ENCODE data around the gene FAM227A.
"Not testable (repeated sequence)": the region's sequence is repeated elsewhere in the genome, so short reads cannot be mapped to it uniquely, and the experiment has no call there.

FAM227A gene

GRCh38 chr22:38657045-38657909 is 1.1 kb upstream of the FAM227A start:
- DNase-seq: no peak

- DNase-seq: no peak
Measured at GRCh38 chr22:38655519-38656255, 505 bp downstream of the FAM227A start.

GRCh38 chr22:38653741-38654140 is 2.5 kb downstream of the FAM227A start:
- no peak for DNase-seq

- DNase-seq: no peak
Measured at GRCh38 chr22:38652859-38653258, 3.3 kb downstream of the FAM227A start.

GRCh38 chr22:38649841-38650522 is 6.2 kb downstream of the FAM227A start:
- DNase-seq: no peak

- no peak for DNase-seq
Measured at GRCh38 chr22:38645430-38645829, 10.8 kb downstream of the FAM227A start.

GRCh38 chr22:38644245-38644644 is 11.9 kb downstream of the FAM227A start:
- not testable (repeated sequence) for DNase-seq

GRCh38 chr22:38641476-38642040 is 14.6 kb downstream of the FAM227A start:
- no peak for DNase-seq

- DNase-seq: no peak
Measured at GRCh38 chr22:38638728-38639127, 17.5 kb downstream of the FAM227A start.

GRCh38 chr22:38638216-38638615 is 18.0 kb downstream of the FAM227A start:
- DNase-seq: no peak

GRCh38 chr22:38632528-38632927 is 23.7 kb downstream of the FAM227A start:
- DNase-seq: no peak

- no peak for DNase-seq
Measured at GRCh38 chr22:38631724-38632123, 24.5 kb downstream of the FAM227A start.

- no peak for DNase-seq
Measured at GRCh38 chr22:38629108-38629507, 27.1 kb downstream of the FAM227A start.

- DNase-seq: no peak
Measured at GRCh38 chr22:38628444-38628843, 27.7 kb downstream of the FAM227A start.

- no peak for DNase-seq
Measured at GRCh38 chr22:38623351-38623750, 32.8 kb downstream of the FAM227A start.

GRCh38 chr22:38618682-38619081 is 37.5 kb downstream of the FAM227A start:
- no peak for DNase-seq

GRCh38 chr22:38618258-38618657 is 37.9 kb downstream of the FAM227A start:
- no peak for DNase-seq

- not testable (repeated sequence) for DNase-seq
Measured at GRCh38 chr22:38615064-38615405, 41.2 kb downstream of the FAM227A start.

- no peak for DNase-seq
Measured at GRCh38 chr22:38614332-38615063, 41.7 kb downstream of the FAM227A start.

- no peak for DNase-seq
Measured at GRCh38 chr22:38613588-38613987, 42.6 kb downstream of the FAM227A start.

- no peak for DNase-seq
Measured at GRCh38 chr22:38612217-38613006, 43.8 kb downstream of the FAM227A start.

- DNase-seq: no peak
Measured at GRCh38 chr22:38611559-38611958, 44.6 kb downstream of the FAM227A start.
